ENCODE results near the gene NMBR.
"Not testable (repeated sequence)": the region's sequence is repeated elsewhere in the genome, so short reads cannot be mapped to it uniquely, and the experiment has no call there.

NMBR gene

DNA sequence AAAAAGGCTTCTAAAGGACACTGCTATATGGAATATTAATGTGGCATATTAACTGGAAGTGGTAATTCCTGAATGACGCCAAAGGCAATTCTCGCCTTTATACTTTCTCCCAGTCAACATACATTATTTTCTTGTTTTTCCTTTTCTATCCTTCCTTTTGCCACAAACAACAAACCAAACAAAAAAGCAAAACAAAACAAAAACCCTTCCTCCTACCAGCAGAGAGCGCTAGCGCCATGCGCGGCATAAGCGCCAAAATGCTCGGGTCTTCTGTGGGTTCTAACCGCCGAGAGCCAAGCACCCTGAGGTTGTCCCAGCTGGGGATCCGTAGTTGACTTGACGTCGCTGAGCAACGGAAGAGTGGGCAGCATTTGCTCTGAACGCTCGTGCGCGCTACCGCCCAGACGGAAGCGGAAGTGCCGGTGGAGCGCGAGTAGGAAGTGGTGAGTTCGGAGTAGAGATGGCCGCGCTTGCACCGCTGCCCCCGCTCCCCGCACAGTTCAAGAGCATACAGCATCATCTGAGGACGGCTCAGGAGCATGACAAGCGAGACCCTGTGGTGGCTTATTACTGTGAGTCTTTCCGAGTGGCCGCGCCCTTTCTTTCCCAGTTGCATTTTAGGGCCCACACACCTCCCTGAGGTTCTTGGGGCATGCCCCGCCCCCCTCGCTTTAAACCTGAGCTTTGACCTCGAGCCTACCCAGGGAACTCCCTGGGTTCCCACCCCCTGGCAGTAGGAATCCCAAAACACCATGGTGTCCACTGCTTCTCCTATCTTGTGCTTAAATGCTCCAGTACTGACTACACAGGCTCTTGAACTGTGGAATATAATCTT is at the start of gene NMBR, which contains the start of gene VTA1:
NMBR (minus strand) TSS at position 295 of the 835 bp plus-strand sequence. CDS start 58,464 bp downstream, outside the sequence.
VTA1 (plus strand) TSS at position 436 of the 835 bp plus-strand sequence; CDS start at position 461, 25 bp downstream.
- peak; percentile 94 for DNase-seq (ENCODE audit: low read depth)

GRCh38 chr6:142195862-142196541 is 49.1 kb upstream of the NMBR start:
- no peak for DNase-seq (ENCODE audit: low read depth)

DNA sequence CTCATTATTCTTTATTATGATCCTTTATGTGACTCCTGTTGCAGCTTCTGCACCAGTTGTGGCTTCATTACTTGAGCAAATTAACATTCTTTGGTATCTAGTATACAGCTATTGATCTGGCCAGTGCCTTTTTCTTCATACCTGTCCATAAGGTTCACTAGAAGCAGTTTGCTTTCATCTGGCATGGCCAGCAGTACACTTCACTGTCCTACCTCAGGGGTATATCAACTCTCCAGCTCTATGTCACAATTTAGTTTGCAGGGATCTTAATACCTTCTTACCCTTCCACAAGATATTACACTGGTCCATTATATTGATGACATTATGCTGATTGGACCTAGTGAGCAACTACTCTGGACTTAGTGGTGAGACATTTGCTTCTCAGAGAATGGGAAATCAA is 46.7 kb upstream of the NMBR start:
- DNase-seq (ENCODE audit: low read depth): no peak

GRCh38 chr6:142192343-142192742 is 45.4 kb upstream of the NMBR start:
- no peak for DNase-seq (ENCODE audit: low read depth)

- no peak for DNase-seq (ENCODE audit: low read depth)
These were observed 42.1 kb upstream of the NMBR start for GRCh38 chr6:142189057-142189456.

DNA sequence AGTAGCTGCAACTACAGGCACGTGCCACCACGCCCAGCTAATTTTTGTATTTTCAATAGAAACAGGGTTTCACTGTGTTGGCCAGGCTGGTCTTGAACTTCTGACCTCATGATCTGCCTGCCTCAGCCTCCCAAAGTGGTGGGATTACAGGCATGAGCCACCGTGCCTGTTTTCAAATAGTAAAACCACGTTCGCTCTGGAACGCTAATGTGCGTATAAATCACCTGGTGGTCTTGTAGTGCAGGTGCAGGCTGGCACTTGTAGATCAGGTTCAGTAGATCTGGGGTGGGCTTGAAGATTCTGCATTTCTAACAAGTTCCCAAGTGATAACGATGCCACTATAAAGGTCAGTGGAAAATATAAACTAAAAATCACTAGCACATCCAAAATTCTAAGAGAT is 41.4 kb upstream of the NMBR start:
- not testable (repeated sequence) for DNase-seq (ENCODE audit: low read depth)

DNA sequence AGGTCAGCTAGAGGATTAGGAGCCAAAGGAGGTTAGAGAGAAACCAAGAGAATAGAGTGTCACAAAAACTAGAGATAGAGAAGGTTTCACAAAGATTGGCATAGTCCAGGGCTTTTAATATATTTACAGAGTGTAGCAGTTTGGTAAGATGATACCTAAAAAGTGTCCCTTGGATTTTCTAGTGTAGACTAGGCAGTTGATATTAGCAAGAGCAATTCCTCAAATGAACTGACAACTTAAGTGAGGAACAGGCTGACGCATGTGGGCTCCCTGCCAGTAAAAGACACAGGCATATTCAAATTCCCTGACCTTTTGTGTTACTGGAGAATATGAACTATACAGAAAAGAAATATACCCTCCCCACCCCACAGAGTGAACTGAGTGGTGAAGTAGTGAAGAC is 40.3 kb upstream of the NMBR start:
- no peak for DNase-seq (ENCODE audit: low read depth)

- DNase-seq (ENCODE audit: low read depth): no peak
These were observed 38.7 kb upstream of the NMBR start for GRCh38 chr6:142185641-142186040.

DNA sequence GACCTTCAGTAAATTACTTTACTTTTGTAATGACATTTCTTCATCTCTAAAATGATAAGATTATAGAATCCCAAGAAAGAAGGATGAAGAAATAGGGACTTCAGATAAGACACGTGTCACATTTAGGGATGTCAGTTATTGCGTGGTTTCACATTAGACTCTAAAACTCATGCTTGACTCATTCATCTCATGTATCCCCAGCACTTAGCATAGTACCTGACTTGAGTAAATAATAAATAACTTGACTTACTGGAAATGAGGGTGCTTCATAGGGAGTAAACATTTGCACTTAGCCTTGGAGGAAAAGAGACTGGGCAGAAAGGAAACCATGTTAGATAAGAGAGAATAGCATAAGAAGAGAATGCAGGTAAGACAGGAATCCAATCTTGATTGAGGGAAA is 37.4 kb upstream of the NMBR start:
- no peak for DNase-seq (ENCODE audit: low read depth)

- no peak for DNase-seq (ENCODE audit: low read depth)
These were observed 36.4 kb upstream of the NMBR start for GRCh38 chr6:142183351-142183750.

DNA sequence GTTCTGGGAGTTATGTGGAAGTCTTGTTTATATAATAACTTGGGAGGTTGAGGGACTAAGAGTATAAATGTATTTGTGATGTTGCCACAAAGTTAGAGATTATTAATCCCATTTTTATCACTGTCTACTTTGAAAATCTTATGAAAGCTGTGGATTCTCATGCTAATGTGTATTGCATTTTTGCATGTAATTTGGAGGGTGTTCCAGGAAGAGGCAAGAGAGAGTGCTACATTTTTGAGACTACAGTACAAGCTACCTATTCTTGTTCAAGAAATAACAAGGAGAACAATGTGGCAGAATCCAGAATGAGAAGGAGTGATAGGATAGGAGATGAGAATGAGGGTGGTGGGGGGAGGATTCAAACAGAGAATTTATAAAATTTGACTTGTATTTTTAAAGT is 35.1 kb upstream of the NMBR start:
- DNase-seq (ENCODE audit: low read depth): no peak

DNA sequence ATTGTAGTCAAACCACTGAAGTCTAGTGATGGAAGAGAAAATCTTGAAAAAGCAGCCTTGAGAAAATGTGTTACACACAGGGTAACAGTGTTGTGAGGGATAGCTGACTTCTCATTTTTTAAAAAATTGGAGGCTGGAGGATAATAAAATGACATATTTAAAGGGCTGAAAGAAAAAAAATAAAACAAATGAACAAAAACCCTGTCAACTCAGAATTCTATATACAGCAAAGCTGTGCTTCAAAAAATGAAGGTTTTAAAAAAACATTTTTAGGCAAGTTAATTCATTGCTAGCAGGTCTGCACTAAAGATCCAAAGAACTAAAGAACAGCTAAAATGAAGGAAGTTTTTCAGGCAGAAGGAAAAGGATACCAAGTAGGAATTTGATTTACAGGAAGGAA is 31.2 kb upstream of the NMBR start:
- no peak for DNase-seq (ENCODE audit: low read depth)

DNA sequence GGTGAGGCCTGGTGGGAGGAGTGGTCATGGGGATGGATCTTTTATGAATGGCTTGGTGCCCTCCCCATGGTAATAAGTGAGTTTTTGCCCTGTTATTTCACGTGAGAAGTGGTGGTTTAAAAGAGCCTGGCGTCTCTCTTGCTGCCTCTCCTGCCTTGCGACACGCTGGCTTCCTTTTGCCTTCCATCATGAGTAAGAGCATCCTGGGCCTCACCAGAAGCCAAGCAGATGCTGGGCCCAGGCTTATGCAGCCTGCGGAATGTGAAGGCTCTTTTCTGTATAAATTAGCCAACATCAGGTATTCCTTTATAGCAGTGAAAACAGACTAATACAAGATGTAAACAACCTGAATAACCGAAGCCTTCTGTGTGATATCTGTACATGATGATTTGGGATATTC is 27.8 kb upstream of the NMBR start:
- DNase-seq (ENCODE audit: low read depth): no peak

- DNase-seq (ENCODE audit: low read depth): no peak
These were observed 27.1 kb upstream of the NMBR start for GRCh38 chr6:142173980-142174379.

GRCh38 chr6:142172758-142173157 is 25.8 kb upstream of the NMBR start:
- no peak for DNase-seq (ENCODE audit: low read depth)

- no peak for DNase-seq (ENCODE audit: low read depth)
These were observed 24.4 kb upstream of the NMBR start for GRCh38 chr6:142171351-142171750.

- DNase-seq (ENCODE audit: low read depth): no peak
These were observed 20.6 kb upstream of the NMBR start for GRCh38 chr6:142167486-142167885.

DNA sequence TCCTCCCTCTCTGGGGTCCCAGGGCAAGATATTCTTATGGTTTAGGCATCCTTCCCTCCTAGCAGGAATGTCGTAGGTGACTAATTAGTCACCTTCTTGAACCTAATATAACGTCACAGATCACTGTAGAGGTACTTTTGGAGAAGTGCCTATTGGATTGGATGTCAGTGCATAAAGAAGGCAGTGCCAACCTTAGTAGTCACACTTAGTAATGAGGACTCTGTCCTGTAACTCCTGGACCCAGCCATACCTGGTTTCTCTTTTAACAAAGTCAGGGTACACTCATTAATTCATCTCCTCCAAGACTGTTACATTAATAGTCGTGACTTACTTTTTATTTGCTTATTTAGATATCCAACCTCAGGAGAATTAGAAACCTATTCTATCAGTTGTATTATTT is 20.1 kb upstream of the NMBR start:
- DNase-seq (ENCODE audit: low read depth): no peak

GRCh38 chr6:142165227-142165626 is 18.3 kb upstream of the NMBR start:
- no peak for DNase-seq (ENCODE audit: low read depth)

GRCh38 chr6:142162780-142163179 is 15.9 kb upstream of the NMBR start:
- no peak for DNase-seq (ENCODE audit: low read depth)

- DNase-seq (ENCODE audit: low read depth): not testable (repeated sequence)
These were observed 9.8 kb upstream of the NMBR start for GRCh38 chr6:142156758-142157068.

DNA sequence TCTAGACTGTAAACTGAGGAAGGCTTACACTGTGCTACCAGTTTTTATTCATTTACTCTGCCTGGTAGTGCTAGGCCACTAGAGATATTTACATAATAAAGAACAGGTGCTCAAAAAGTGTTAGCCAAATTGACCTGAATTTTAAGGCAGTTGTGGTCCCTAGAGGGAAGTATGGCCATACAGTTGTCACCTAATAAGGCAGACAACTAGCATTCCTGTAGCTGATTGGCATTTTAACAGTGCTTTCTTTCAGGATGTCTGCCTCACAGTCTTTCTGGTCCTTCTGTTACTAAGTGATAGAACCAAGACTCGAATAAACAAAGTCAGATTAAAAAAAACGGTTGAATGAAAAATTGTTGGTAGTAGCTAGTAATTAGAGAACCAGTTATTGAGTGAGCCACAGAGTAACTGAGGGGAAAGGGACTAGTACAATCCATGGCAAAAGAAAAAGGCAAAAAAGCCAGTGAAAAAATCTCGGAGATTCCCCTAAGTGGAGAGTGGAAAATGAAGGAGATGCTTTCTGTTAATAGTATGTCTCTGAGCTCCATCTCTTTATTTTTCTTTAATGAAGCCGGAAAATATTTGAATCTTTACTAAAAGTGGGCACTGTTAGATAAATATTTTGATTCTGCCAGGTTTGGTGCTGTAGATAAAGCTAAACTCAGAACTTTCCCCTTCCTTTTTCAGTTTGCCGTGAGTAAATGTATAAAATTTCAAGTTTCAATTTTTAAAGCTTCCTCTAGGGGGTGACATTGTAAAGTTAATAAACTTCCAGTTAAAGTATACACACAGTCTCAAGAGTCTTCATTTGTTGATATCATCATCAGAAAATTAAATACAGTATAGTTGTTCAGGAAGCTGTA is 9.2 kb upstream of the NMBR start:
- DNase-seq (ENCODE audit: low read depth): no peak

DNA sequence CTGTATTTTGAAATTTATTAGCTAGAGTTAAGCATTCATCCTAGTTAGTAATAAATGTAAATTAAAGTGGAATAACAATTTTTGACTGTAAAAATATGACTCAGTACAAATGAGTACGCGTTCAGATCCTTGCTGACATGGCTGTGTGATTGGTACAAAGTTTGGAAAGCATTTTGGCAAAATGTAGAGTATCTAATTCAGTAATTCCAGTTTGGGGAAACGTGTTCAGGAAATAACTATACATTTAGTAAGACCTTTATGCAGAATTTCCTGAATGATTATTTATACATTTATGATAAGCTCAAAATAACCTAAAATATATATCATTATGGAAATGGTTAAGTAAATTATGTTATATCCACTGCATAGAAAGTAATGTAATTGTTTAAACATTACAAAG is 8.2 kb upstream of the NMBR start:
- DNase-seq (ENCODE audit: low read depth): no peak
